Measurements from ENCODE around the gene THSD7A. TPM values are rescaled to one million over a fixed set of nuclear protein-coding genes. Genes with fewer than 3 reads are reported as not detected.

The THSD7A gene
- total RNA-seq, 1 experiment from 2014 or later: 0.20 TPM

DNA sequence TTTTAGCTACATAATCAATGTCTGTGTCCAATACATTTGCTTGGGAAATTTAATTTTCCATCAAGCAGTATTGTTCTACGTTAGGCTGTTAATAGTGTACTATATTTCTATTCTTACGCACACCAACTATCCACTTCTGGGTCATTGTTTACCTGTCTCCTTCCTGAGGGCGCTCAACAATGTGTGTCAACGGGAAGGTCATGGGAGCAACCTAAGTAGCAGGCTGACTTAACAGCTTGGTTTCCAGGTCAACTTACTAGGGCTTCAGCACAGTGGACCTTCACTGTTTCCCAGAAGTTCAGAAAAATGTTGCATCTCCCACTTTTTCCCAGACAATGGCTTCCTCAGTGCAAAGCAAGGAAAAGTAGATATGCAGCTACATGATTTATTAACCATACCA, 13.7 kb downstream of the THSD7A start:
- in situ Hi-C loops (cut with HindIII; ENCODE audit: low pct_unique_long_range_greater_than_20kb, low sequenced_read_pairs): no loop called here
- no peak for DNase-seq (ENCODE audit: low read depth)

GRCh38 chr7:11817111-11817740, 14.8 kb downstream of the THSD7A start:
- in situ Hi-C loops (cut with HindIII; ENCODE audit: low pct_unique_long_range_greater_than_20kb, low sequenced_read_pairs): no loop called here
- DNase-seq (ENCODE audit: low read depth): no peak

- DNase-seq (ENCODE audit: low read depth): no peak
- in situ Hi-C loops (cut with HindIII; ENCODE audit: low pct_unique_long_range_greater_than_20kb, low sequenced_read_pairs): no loop called here
Measured at GRCh38 chr7:11811709-11812108, 20.3 kb downstream of the THSD7A start.

DNA sequence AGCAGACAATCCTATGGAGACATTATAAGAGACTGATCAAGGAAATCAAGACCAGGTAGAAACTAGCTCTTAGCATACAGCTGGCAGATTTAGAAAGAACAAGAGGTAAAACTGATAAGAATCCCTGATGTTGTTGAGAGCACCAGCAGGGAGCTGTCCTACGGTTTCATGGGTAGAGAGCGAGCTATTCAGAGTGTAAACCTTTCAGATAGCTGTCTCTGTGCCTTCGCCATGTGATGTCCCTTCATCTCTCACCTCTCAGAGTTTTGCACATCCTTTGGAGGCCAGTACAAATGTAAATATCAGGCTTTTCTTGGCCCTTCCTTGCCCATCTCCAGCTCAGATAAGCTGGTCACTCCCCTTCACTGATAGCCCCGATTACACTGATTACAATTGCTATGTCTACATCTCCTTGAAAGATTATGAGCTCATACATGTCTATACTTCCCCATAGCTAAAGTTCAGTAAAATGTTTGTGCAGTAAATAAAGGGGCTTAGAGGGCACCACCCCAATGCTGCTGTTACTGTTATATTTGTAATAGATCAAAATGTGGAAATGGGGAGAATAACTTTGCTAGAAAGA, 21.9 kb downstream of the THSD7A start:
- DNase-seq (ENCODE audit: low read depth): no peak
- in situ Hi-C loops (cut with HindIII; ENCODE audit: low pct_unique_long_range_greater_than_20kb, low sequenced_read_pairs): no loop called here

DNA sequence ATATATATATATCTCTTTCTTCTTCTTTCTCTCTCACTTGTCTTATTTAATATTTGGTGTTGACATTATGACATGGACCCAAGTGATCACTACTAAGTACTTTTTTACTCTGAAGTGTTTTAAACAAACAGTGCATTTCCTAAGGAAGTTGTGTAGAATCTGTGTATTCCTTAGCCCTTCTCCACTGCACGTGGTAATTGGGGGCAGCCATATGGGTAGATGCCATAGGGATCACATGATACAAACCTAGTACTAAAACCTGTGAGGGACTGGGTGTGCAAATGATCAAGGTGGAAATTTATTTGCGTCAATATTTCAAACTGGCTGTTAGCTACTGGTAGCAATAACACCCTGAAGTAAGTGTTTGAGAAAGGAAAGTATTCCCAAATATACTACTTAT, 25.0 kb downstream of the THSD7A start:
- in situ Hi-C loops (cut with HindIII; ENCODE audit: low pct_unique_long_range_greater_than_20kb, low sequenced_read_pairs): no loop called here
- DNase-seq (ENCODE audit: low read depth): no peak

DNA sequence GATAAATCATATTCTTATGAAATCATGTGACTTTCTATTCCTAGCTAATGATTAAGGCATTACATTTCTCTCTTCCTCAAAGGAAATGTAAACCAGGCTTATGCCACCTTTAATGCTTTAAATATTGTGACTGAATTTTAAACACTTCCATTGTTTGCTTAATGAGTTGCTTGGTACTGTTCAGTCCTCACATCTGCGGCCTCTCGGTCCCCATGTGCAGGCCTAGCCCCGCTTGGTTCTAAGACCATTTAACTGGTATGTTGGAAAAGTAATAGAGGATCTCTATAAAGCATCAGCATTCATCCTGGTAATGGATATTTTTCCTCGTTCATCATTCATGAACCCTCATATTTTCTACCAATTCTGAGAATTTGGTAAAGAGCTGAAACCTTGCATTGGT, 27.4 kb downstream of the THSD7A start:
- DNase-seq (ENCODE audit: low read depth): no peak
- in situ Hi-C loops (cut with HindIII; ENCODE audit: low pct_unique_long_range_greater_than_20kb, low sequenced_read_pairs): no loop called here

- in situ Hi-C loops (cut with HindIII; ENCODE audit: low pct_unique_long_range_greater_than_20kb, low sequenced_read_pairs): no loop called here
- no peak for DNase-seq (ENCODE audit: low read depth)
Measured at GRCh38 chr7:11795231-11795630, 36.8 kb downstream of the THSD7A start.

DNA sequence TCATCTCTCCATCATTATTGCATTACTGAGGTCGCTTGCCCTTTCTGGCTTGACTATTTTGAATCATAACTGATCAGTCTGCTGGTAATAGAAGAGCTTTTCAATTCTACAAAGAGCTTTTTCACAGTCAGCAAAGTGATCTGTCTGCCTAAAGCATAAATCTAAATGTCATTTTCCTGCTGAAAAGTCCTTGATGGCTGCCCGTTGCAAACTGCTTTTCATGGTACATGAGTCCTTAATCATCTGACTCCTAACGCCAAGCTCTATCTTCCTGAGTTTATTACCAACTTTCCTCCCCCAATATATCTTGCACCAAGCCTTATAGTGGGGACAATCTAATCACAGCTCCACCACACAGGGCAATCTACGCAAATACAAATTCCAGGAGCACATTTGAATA, 39.8 kb downstream of the THSD7A start:
- DNase-seq (ENCODE audit: low read depth): no peak
- in situ Hi-C loops (cut with HindIII; ENCODE audit: low pct_unique_long_range_greater_than_20kb, low sequenced_read_pairs): no loop called here

DNA sequence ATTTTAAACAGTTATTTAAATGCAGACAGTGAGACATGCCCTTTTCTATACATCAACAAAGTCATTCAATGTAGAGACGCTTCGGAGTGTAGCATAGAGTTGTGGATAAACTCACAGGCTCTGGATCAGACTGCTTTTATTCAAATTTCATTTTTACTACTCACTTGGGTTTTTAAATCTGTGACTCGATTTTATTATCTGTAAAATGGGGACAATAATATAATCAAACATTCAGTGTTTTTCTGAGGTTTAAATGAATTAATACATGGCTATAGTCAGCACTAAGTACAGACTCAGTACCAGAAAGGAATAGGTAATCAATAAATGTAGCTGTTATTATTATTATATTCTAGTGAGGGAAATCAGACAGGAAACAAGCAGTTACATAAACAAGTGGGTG, 43.4 kb downstream of the THSD7A start:
- in situ Hi-C loops (cut with HindIII; ENCODE audit: low pct_unique_long_range_greater_than_20kb, low sequenced_read_pairs): no loop called here
- DNase-seq (ENCODE audit: low read depth): no peak

GRCh38 chr7:11787534-11787933, 44.5 kb downstream of the THSD7A start:
- DNase-seq (ENCODE audit: low read depth): no peak
- in situ Hi-C loops (cut with HindIII; ENCODE audit: low pct_unique_long_range_greater_than_20kb, low sequenced_read_pairs): no loop called here

- DNase-seq (ENCODE audit: low read depth): peak; percentile 69
- in situ Hi-C loops (cut with HindIII; ENCODE audit: low pct_unique_long_range_greater_than_20kb, low sequenced_read_pairs): no loop called here
Measured at GRCh38 chr7:11786186-11786585, 45.8 kb downstream of the THSD7A start.

- in situ Hi-C loops (cut with HindIII; ENCODE audit: low pct_unique_long_range_greater_than_20kb, low sequenced_read_pairs): no loop called here
- DNase-seq (ENCODE audit: low read depth): peak; percentile 35
Measured at GRCh38 chr7:11784769-11785536, 47.0 kb downstream of the THSD7A start.

- in situ Hi-C loops (cut with HindIII; ENCODE audit: low pct_unique_long_range_greater_than_20kb, low sequenced_read_pairs): no loop called here
- no peak for DNase-seq (ENCODE audit: low read depth)
Measured at GRCh38 chr7:11779864-11780674, 51.9 kb downstream of the THSD7A start.

DNA sequence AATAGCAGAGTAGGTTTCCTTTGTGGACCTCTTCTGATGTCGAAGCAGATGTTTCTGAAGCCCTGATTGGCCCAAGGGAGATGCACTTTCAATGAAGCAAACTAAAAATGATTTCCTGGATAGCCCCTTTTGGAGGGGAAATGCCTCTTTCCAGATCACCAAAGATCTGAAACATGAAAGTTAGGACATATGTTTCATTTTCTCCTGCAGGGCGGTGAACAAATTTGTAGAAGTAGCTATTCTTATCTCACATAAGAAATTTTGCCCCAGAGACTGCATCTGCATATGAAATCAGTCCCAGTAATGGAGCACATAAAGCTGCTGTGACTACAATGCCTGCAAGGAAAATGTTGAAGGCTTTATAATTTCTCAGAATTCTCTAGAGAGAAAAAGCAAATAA, 56.0 kb downstream of the THSD7A start:
- DNase-seq (ENCODE audit: low read depth): no peak
- in situ Hi-C loops (cut with HindIII; ENCODE audit: low pct_unique_long_range_greater_than_20kb, low sequenced_read_pairs): no loop called here

DNA sequence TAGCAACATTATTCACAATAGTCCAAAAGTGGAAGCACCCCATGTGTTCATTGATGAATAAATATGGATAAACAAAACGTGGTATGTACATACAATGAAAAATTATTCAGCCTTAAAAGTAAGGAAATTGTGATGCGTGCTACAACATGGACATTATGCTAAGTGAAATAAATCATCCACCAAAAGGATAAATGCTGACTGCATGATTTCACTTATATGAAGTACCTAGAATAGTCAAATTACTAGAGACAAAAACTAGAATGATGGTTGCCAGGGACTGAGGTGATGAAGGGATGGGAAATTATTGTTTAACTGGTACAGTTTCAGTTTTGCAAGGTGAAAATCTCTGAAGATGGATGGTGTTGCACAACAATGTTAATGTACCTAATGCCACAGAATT, 56.6 kb downstream of the THSD7A start:
- in situ Hi-C loops (cut with HindIII; ENCODE audit: low pct_unique_long_range_greater_than_20kb, low sequenced_read_pairs): no loop called here
- DNase-seq (ENCODE audit: low read depth): no peak

DNA sequence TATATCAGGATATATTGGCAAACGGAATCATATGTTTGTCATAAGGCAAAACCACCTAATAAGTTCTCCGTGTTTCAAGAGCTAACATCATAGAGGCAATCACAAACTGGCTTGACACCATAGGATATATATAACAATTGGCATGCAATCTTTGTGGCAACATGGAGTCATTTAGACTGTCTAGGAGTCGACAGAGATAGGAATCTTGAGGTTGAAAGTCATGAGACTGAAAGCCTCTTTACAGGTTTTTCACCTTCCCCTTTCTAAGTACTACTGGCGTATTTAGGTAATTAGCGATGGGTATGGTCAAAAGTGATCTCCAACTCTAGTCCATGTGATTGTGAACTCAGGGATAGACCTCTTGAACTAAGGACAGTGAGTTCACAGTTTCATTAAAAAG, 63.7 kb downstream of the THSD7A start:
- in situ Hi-C loops (cut with HindIII; ENCODE audit: low pct_unique_long_range_greater_than_20kb, low sequenced_read_pairs): no loop called here

DNA sequence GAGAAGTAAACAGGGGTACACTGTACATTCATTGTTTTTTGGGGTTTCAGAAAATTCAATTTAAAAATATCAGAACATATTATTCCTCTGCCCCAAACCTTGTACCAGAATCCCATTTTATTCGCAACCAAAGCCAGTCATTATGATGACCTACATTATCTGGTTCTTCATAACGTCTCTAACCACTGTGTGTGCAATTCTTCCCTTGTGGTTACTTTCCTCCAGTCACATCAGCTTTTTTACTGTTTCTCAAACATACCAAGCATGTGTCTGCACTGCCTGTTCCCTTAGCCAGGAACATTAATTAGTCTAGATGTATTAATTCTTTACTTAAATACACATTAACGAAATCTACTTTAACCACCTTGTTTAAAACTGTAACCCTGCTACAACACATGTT, 64.8 kb downstream of the THSD7A start:
- DNase-seq (ENCODE audit: low read depth): no peak
- in situ Hi-C loops (cut with HindIII; ENCODE audit: low pct_unique_long_range_greater_than_20kb, low sequenced_read_pairs): no loop called here

More for the DNA sequence above, 63.7 kb downstream of the THSD7A start:
- no peak for DNase-seq (ENCODE audit: low read depth)

DNA sequence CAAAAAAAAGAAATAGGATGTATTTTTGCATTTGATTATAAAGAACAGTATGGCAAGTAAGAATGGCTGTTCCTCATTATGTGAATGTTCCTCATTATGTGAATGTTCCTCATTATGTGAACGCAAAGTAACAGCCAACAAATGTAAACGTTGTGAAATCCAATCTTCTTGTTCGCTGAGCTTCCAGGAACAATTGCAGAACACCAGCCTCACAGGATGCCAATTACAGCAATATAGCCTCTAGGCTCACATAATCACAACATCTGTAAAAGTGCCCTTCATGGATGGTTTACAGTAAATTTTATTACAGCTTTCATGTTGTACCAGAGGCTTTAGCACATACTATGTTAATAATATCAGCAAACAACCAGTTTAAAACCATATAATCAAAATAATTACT, 71.6 kb downstream of the THSD7A start:
- in situ Hi-C loops (cut with HindIII; ENCODE audit: low pct_unique_long_range_greater_than_20kb, low sequenced_read_pairs): no loop called here
- no peak for DNase-seq (ENCODE audit: low read depth)

DNA sequence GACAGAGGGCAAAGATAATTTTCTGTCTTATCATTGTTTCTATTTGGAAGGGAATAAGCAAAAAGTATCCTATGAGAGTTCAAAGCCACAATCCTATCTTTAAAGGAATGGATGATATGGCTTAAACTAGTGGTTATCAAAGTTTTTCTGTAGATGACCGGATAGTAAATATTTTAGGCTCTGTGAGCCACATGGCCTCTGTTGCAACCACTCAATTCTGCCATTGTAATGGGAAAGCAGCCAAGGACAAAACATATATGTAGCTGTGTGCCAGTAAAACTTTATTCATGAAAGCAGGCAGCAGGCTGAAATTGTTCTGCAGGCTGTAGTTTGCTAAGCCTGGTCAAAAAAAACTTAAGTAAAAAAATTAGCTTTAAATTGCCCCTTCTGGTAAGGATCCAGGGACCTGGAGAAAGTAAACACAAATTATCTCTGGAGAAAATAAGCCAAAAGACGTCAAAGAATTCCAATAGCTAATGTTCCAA, 73.3 kb downstream of the THSD7A start:
- DNase-seq (ENCODE audit: low read depth): no peak
- in situ Hi-C loops (cut with HindIII; ENCODE audit: low pct_unique_long_range_greater_than_20kb, low sequenced_read_pairs): no loop called here

All from Caki2 (cell line).